HG03064 (cell line): ENCODE data around the gene SLC8A3.

Experiments used
- ATAC-seq: cut with Tn5 transposase; IDR thresholded peaks from one replicate; pipeline ENCODE4 v1.9.1; 2021; ENCODE audit warnings: low read depth; ENCODE audit not compliant: unreplicated experiment

The SLC8A3 gene

GRCh38 chr14:70130482-70130881, 58.3 kb downstream of the SLC8A3 start:
- ATAC-seq, result no peak

- ATAC-seq, result no peak
Measured at GRCh38 chr14:70127186-70127585, 61.6 kb downstream of the SLC8A3 start.

GRCh38 chr14:70123796-70124195, 65.0 kb downstream of the SLC8A3 start:
- ATAC-seq, result no peak

GRCh38 chr14:70121521-70121920, 67.2 kb downstream of the SLC8A3 start:
- ATAC-seq, result no peak

DNA sequence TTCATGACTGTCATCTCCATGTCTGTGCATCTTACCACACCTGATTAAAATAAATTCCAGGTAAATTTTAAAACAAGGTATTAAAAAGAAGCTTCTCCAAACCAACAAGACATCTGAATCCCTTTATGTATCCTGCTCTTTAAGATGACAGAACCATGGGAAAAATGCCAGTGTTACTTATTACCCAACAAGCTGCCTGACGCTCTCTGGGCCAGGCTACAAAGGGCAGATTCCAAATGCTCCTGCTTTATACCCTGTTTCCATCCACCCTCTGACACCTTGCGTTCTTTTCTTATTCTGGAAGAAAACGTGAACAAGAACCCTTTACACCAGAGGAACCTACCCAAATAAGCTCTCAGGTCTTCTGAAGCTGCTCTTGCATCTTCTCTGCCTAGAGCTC, 70.7 kb downstream of the SLC8A3 start:
- no peak for ATAC-seq

DNA sequence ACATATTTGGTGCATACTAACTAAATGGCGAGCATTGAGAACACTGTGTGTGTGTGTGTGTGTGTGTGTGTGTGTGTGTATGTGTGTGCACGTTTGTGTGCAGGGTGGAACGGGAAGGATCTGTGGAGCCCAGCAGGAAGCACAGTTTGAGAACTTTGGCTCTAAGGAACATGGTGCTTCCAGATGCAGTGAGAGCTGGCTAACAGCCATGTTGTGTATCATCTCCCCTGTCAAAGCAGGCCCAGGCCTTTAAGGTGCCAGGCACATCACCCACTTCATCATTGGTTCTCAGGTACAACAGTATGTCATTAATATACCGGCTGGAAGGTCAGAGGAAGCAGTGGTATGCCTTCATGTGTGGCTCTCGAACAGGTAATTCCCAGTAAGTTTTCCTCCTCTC, 72.5 kb downstream of the SLC8A3 start:
- ATAC-seq, result no peak

DNA sequence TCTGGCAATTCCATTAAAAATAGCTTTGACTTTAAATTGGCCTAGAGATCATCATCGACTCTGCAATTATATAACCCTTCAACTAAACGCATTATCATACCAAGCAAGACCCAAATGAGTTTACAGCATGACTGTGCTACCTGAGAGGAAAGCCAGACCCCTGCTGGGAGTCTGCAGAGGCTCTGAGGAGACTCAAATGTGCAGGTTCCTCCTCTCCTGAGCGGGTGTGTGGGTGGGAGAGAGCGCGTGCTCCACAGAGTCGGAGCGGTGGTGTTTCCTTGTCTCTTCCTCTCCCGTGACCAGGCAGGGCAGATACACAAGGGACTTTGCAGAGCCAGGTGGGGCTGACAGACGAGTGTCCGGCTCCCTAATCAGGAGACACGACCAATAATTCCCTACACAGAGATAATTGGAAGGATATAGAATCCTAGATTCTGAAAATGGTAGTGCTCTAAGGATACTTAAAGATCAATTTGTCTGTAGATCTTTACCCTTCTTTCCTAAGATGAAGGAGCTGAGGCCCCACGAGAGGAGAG, 74.1 kb downstream of the SLC8A3 start:
- no peak for ATAC-seq

GRCh38 chr14:70113211-70113610, 75.5 kb downstream of the SLC8A3 start:
- ATAC-seq, result no peak

- no peak for ATAC-seq
Measured at GRCh38 chr14:70108419-70108818, 80.3 kb downstream of the SLC8A3 start.

- no peak for ATAC-seq
Measured at GRCh38 chr14:70107309-70107708, 81.4 kb downstream of the SLC8A3 start.

GRCh38 chr14:70100071-70100470, 88.7 kb downstream of the SLC8A3 start:
- no peak for ATAC-seq

DNA sequence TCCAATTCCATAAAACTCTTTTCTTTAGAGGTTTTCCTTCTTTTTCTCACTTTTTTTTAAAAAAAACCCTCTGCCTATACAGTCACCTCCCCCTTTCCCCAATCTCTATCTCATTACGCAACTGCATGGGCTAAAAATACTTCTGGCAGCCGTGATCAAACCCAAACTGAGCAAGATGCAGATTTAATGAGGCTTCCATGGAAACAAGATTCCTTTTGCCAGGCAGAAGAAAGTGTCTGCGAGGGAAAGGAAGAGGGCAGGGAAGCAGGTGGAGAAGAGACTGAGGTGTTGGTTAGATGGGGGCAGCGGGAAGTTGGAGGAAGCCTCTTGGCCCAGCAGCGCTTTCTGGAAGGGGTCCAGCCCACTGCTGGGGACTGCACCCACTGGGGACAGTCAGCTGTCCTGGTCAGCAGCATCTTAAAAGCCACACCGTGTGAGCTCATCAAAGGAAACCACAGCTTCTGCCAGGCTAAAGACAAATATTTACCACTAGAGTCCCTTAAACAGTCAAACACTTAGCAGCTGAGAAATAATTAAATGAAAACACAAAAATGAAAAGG, 90.4 kb downstream of the SLC8A3 start:
- no peak for ATAC-seq

GRCh38 chr14:70097576-70098249, 91.0 kb downstream of the SLC8A3 start:
- ATAC-seq, result no peak

GRCh38 chr14:70096866-70097265, 91.9 kb downstream of the SLC8A3 start:
- no peak for ATAC-seq

GRCh38 chr14:70094631-70095030, 94.1 kb downstream of the SLC8A3 start:
- ATAC-seq, result no peak

- no peak for ATAC-seq
Measured at GRCh38 chr14:70094106-70094505, 94.6 kb downstream of the SLC8A3 start.

GRCh38 chr14:70093156-70093555, 95.6 kb downstream of the SLC8A3 start:
- ATAC-seq, result no peak

GRCh38 chr14:70087380-70087697, 101.4 kb downstream of the SLC8A3 start:
- ATAC-seq, result no peak

- ATAC-seq, result no peak
Measured at GRCh38 chr14:70086685-70087379, 101.9 kb downstream of the SLC8A3 start.

DNA sequence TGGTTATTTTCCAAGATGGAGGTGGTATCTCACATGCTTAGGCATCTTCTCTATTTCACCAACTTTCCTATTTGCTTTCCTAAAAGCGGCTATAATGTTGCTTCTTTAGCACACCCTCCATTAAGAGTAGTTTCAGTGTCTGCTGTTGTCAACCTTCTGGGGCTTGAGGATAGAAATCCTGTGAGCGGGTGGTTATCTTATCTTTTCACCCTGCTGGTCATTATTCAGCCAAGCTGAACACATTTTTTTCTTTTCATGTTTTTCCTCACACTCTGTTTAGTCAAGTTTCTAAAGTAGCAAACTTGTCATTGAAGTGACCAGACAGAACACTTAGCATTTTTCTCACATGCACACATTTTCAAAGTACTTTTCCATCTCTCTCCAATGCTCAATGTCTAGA, 104.5 kb downstream of the SLC8A3 start:
- ATAC-seq, result no peak

GRCh38 chr14:70082394-70082793, 106.4 kb downstream of the SLC8A3 start:
- ATAC-seq, result no peak

- ATAC-seq, result no peak
Measured at GRCh38 chr14:70080076-70080475, 108.7 kb downstream of the SLC8A3 start.
